ENCODE measurements around the gene CMPK1.

DNA sequence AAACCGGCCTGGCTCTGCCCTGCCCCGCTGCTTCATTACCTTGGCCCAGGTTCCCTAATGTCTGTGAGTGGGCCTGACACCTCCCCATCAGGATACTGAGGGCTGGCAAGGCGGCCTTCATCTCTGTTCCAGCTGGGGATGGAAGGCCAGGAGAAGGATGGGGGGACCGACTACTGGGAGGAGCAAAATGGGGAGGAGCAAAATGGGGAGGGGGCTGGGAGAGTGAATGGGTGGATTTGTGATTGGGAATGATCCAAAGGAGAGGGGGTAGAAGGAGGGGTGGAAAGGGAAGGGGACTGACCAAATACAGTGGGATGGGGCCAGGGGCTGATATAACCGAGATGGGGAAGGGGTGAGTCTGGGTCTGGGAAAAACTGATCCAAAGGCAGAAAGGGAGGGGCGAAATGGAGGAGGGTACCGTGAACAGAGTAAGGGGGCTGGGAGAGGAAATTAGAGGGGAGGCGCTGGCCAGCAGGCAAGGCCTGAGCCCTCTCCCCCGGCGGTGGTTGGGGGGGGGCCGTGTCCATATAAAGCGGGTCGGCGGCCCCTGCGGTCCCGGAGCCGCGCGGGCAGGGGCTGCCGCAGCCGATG lies 82.2 kb downstream of the CMPK1 start, which contains the start of gene FOXE3:
- TF ChIP-seq BACH2 (CRISPR knock-in tag; IDR thresholded peaks at IDR 0.05; ENCODE audit: borderline replicate concordance) = no peak
- no peak for TF ChIP-seq TCF4 (CRISPR knock-in tag; IDR thresholded peaks at IDR 0.05; ENCODE audit: borderline replicate concordance)
- TF ChIP-seq GLIS3 (CRISPR knock-in tag; IDR thresholded peaks at IDR 0.05) = no peak
- TF ChIP-seq, protein P1, sequence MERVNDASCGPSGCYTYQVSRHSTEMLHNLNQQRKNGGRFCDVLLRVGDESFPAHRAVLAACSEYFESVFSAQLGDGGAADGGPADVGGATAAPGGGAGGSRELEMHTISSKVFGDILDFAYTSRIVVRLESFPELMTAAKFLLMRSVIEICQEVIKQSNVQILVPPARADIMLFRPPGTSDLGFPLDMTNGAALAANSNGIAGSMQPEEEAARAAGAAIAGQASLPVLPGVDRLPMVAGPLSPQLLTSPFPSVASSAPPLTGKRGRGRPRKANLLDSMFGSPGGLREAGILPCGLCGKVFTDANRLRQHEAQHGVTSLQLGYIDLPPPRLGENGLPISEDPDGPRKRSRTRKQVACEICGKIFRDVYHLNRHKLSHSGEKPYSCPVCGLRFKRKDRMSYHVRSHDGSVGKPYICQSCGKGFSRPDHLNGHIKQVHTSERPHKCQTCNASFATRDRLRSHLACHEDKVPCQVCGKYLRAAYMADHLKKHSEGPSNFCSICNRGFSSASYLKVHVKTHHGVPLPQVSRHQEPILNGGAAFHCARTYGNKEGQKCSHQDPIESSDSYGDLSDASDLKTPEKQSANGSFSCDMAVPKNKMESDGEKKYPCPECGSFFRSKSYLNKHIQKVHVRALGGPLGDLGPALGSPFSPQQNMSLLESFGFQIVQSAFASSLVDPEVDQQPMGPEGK (CRISPR knock-in tag; IDR thresholded peaks at IDR 0.05; ENCODE audit: borderline replicate concordance) = no peak
- no peak for TF ChIP-seq ZC3H10 (CRISPR knock-in tag; IDR thresholded peaks at IDR 0.05)
- no peak for TF ChIP-seq TOX (CRISPR knock-in tag; IDR thresholded peaks at IDR 0.05; ENCODE audit: borderline replicate concordance)
- no peak for TF ChIP-seq ARNTL (CRISPR knock-in tag; IDR thresholded peaks at IDR 0.05; ENCODE audit: borderline replicate concordance, low read depth)
- TF ChIP-seq ZFP3 (CRISPR knock-in tag; IDR thresholded peaks at IDR 0.05) = no peak
- no peak for TF ChIP-seq CSDC2 (CRISPR knock-in tag; IDR thresholded peaks at IDR 0.05)
